Mesenteric fat pad (tissue), 1 donor: ENCODE data around the gene IDH3B. TPM values are rescaled to one million over a fixed set of nuclear protein-coding genes. Genes with fewer than 3 reads are reported as not detected.
"Not testable (repeated sequence)": the region's sequence is repeated elsewhere in the genome, so short reads cannot be mapped to it uniquely, and the experiment has no call there.

Experiments used
- DNase-seq: peaks from one replicate; pipeline ENCODE4 v3.0.0-alpha.2; 2020; ENCODE audit warnings: low spot score
- total RNA-seq: library from RNA; stranded (reverse); fragmentation: NEBNext Ultra II Directional; extraction: Animal tissue kit (Norgen Biotek cat#: 25700); gene quantifications from one replicate; pipeline ENCODE4 v1.2.1, GENCODE V29; 2021
- donor health status: DM: yes; HTN: yes; CAD: no.

IDH3B gene
- total RNA-seq, 1 donor from 2014 or later: 66.7 TPM

DNA sequence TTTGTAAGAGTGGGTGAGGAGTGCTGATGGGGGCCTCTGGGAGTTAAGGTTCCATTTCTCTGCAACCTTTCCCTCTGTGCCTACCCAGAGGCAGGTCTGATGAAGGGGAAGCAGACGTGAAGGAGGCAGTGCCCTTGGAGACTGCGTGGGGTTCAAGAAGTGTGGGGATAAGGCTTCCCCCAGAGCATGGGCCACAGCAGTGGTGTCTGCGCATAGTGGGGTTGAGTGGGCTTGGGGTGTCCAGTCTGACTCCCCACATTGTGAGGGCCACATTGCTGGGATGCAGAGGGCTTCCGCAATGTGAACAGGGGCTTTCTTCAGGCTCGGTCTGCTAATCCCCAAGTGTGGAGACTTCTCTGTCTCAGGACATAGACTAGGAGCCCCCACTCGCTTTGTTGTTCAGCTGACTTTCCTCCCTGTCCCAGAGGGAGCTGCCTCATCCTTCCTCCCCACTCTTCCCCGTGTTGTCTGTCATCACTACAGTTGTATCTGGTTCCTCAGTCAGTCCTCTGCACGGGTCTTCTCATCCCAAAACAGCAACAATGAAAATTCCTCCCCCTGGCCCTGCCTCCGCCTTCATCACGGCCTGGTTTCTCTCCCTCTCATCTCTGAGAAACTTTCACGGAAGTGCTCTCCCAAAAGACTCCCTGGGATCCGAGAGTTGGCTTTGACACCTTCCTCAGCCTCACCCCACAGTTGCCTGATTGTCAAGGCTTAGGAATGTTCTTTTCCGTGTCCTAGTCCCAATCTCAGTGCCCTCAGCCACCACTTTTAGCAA is 31.4 kb upstream of the IDH3B start:
- DNase-seq: no peak

GRCh38 chr20:2694519-2694918 is 30.5 kb upstream of the IDH3B start:
- peak; percentile 77 for DNase-seq

DNA sequence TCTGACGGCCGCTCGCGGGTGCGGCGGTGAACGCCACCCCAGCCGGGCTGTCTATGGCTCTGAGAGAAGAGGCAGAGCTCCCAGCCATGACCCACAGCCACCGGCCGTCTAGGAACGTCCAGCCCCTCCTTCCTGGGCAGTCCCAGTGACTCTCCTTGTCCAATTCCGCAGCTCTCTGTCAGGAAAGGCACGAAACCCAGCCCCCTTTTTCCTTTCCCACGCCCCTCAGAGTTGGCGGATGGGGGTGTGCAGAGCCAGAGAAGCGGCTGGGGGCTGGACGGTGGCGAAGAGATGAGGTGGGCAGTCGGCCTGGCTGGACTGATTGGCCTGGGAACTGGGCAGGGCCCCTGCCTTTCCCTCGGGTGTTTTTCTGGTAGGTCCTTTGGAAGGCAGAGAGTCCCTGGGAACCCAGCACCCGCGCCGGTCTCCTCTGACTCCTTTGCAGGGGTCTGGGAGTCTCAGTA is 30.0 kb upstream of the IDH3B start:
- peak; percentile 76 for DNase-seq

DNA sequence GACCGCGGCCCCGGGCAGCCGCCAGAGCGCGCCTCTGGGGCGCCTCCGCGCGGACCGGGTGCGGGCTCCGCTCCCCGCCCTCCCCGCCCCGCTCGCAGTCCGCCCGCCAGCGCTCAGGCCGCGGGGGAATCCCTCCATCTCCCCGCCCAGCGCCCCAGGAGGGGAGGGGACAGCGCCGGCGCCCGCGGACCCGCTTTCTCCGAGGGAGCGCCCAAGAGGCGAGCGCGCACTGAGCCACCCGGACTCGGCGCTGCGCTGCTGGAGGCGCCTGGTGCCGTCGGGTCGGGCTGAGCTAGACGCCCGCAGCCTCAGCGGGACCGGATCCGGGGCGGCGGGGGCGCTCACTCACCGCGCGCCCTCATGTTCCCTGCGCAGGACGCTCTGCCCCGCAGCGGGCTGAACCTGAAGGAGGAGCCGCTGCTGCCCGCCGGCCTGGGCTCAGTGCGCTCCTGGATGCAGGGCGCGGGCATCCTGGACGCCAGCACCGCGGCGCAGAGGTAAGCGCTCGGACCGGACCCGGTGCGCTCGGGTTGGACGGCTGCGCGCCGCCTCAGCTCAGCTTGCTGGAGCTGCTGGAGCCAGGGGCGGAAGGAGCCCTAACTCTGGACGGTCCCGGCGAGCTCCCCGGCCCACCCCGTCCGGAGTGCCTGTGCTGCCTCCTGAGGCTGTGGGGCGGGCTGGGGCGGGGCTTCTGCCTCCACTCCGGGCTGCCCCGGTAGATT is 29.4 kb upstream of the IDH3B start:
- peak; percentile 88 for DNase-seq

- DNase-seq: no peak
Observed at GRCh38 chr20:2692886-2693285, 28.9 kb upstream of the IDH3B start.

DNA sequence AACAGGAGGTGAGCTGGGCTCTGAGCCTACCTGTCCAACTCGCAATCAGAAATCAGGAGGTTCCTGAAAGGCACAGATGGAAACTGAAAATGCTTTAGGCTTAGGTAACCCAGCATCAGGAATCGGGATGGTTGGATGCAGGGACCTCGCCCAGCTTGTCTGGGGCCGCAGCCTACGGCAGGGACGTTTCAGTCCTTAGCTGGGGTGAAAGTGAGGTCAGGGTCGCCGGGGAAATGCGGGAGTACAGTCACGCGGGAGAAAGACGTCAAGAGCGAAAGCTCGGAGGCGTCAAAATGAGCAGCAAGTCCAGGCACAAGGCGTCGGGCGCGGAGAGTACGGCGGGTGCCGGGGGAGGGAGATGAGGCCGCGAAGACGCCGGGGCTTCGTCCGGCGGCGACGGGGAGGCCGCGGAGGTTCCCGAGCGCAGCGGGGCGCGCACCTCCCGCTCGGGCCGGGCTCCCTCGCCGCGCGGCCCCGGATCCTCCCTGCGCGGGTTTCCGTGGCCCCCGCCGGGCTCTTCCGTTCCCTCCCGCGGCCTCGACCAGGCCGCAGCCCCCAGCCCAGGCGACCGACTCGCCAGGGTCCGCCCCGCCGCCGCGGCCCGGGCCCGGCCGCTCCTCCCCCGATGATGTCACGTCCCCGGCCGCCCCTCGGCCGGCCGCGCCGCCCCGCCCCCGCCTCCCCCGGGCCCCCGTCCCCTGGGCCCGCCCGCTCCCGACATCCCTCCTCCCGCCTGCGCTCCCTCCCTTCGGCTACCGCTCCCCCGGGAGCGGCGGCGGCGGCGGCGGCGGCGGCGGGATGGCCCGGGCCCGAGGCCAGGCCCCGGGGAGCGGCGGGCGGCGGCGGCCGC is 28.2 kb upstream of the IDH3B start, which contains the start of gene EBF4:
TSS of gene EBF4 (plus strand) at position 745 of the 850 bp plus-strand sequence. CDS start 866 bp downstream, outside the sequence.
- DNase-seq: peak; percentile 86

DNA sequence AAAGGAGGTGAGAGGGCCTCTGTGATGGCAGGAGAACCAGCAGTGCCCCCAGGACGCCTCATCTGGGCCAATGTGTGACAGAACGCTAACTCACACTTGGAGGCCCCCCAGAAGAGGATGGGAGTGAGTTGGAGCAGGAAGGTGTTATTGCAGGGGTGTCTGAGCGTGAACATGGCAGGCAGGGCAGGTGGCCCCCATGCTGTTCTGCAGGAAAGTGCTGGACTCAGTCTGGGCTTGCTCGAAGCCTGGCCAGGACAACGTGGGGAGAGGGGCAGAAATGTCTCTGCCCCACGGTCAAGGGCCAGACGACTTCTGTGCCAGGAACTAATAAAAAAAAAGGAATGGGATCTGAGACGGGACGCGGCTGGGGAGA is 27.6 kb upstream of the IDH3B start:
- peak; percentile 85 for DNase-seq

DNA sequence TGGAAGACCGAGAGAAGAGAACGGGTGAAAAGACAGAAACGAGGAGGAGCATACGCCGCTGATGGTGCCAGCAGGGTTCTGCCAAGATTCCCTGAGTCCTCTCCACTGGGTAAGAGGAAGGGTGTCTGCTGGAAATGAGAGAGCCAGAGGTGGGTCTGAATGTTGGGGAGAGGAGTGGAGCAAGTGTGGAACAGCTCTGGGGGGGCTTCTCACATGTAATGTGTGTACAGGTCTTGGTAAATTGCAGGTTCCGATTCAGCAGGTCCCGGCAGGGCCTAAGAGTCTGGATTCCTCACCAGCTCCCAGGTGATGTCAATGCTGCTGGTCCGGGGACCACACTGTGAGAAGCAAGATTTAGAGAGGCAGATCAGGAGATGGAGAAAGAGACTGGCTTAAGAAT is 27.1 kb upstream of the IDH3B start:
- DNase-seq: peak; percentile 60

DNA sequence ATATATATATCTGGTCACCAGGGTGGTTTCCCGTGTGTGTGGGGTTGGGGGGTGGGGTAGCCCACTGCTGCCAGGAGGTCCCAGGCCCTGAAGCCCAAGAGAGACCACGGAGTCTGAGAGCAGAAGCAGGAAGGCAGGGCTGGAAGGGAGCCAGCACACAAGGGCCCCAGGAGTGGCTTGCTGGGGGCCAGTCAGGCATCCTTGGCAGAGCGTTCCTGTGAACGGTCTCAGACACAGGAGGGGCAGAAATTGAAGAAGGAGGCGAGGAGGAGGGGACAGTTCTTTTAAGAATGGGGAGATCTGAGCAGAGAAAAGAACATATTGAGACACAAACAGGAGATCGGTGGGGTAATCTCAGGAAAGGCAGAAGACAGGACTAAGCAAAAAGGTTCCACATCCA is 26.7 kb upstream of the IDH3B start:
- peak; percentile 78 for DNase-seq

DNA sequence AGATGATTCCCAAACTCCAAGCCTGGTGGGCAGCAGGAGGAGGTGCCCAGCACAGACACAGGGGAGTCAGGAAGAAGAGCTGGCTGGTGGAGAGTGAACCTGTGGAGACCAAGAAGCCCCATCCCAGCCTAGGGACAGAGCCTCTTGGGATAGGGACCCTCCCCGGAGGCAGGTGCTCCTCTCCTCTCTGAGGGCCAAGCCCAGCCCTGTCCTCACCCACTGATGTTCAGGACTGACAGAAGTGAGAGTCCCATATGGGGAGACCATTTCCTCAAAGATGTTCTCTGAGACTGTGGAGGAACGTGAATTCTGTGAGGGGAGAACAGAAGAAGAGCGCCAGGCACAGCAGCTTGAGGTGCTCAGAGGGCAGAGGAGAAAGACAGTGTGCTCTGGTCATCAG is 26.2 kb upstream of the IDH3B start:
- peak; percentile 69 for DNase-seq

- DNase-seq: no peak
Observed at GRCh38 chr20:2688041-2688591, 24.1 kb upstream of the IDH3B start.

- DNase-seq: no peak
Observed at GRCh38 chr20:2687514-2687913, 23.5 kb upstream of the IDH3B start.

DNA sequence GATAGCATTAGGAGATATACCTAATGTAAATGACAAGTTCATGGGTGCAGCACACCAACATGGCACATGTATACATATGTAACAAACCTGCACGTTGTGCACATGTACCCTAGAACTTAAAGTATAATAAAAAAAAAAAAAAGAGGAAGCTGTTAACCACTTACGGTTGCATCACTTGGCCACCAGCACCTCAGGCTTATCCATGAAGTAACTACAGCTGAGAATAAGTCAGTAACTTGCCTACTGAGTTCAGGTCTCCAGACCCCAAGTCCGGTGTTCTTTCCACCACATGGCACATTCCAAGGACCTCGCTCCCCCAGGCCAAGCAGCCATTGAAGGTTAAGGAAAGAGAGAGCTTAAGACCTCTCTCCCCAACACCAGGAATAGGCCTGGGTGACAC is 20.8 kb upstream of the IDH3B start:
- DNase-seq: not testable (repeated sequence)

DNA sequence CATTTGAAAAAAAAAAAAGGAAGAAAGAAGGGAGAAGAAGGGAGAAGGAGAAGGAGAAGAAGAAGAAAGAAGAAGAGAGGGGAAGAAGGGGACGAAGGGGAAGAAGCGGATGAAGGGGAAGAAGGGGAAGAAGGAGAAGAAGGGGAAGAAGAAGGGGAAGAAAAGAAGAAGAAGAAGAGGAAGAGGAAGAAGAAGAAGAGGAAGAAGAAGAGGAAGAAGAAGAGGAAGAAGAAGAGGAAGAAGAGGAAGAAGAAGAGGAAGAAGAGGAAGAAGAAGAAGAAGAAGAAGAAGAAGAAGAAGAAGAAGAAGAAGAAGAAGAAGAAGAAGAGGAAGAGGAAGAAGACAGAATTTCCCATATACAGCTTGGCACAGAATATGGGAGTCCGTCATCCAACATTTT is 18.0 kb upstream of the IDH3B start:
- not testable (repeated sequence) for DNase-seq

- no peak for DNase-seq
Observed at GRCh38 chr20:2680046-2680445, 16.0 kb upstream of the IDH3B start.

- no peak for DNase-seq
Observed at GRCh38 chr20:2673453-2673852, 9.4 kb upstream of the IDH3B start.

DNA sequence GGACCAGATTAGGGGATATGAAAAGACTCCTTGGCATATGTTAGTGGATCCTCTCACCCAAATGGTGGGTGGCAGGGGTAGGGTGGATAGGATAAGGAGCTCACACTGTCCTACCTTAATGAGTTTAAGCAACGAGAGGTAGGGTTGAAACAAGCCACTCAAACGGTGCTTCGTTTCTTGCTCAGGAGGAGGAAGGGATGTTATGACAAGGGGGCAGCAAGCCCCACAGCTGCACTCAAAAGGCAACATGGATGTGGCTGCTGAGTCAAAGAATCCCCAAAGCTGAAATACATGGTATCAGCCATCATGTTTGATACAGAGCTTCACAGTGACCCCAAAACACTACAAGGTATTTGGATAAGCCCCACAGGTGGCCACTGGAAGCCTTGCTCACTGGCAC is 8.4 kb upstream of the IDH3B start:
- DNase-seq: no peak

DNA sequence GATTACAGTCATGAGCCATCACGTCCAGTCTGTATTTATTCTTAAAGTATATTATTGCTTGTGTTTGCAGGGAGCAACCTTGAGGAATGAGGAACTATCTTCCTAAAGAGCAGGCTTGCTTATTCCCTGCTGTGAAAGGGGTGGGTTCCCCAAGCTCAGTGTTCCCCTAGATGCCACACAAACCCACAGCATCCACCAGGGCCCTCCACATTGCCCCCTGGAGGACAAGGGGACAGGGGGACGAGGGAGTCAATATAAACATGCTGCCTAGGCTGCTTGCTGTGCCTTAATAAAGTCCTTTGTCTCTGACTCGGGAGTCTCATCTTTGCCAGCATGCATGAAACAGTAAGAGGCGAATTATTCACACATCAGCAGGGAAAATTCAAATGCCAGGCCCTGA is 8.0 kb upstream of the IDH3B start:
- no peak for DNase-seq

- no peak for DNase-seq
Observed at GRCh38 chr20:2663364-2663886, 591 bp downstream of the IDH3B start.

GRCh38 chr20:2659547-2659946 is 4.5 kb downstream of the IDH3B start:
- DNase-seq: peak; percentile 47
